ENCODE results near the gene RYR3. TPM values are rescaled to one million over a fixed set of nuclear protein-coding genes. Genes with fewer than 3 reads are reported as not detected.

RYR3 gene
- total and polyA plus RNA-seq, 10 of the 15 experiments (the other 5 are each of a cell fraction or from before 2014, with no cell fraction given): under 0.01 to 0.44 (median 0.16) TPM; not detected in 5

GRCh38 chr15:33693166-33693800 lies 382.5 kb downstream of the RYR3 start (continued):
- TF ChIP-seq ZBTB4 (CRISPR knock-in tag; IDR thresholded peaks at IDR 0.05) (no peak), MTA2 (IDR thresholded peaks at IDR 0.05; ENCODE audit: low read depth) (no peak), CREB1 (IDR thresholded peaks at IDR 0.05; ENCODE audit: low read depth) (no peak)

- Histone ChIP-seq H3K4me2 (ENCODE audit: control insufficient read depth, insufficient read depth) (no peak overlapping the region), H3K27me3 (replicated peaks in 1 of 2; ENCODE audit: control insufficient read depth in 2 of 2, insufficient read depth in 2 of 2, low read length in 1 of 2) (peaks cover 0 to 2% of the 10 kb centered on the region in 2 experiments; a peak in 2 of 4 replicates), H3K79me2 (ENCODE audit: control insufficient read depth, insufficient read depth, low read length) (no peaks in the 10 kb centered on the region), H2AFZ (ENCODE audit: control insufficient read depth, low read depth, low read length) (no peak overlapping the region), H3K4me3 (no peak overlapping the region), H3K36me3 (ENCODE audit: control insufficient read depth in 2 of 2, insufficient read depth in 2 of 2, low read length in 1 of 2) (no peaks in the 10 kb centered on the region), H3K27ac (ENCODE audit: control insufficient read depth, insufficient read depth) (no peak overlapping the region), H3K9ac (ENCODE audit: control insufficient read depth, insufficient read depth, low read length) (no peak overlapping the region), H3K9me3 (replicated peaks; ENCODE audit: control insufficient read depth, insufficient read depth, low read length) (no peaks in the 10 kb centered on the region), H3K4me1 (ENCODE audit: control insufficient read depth, insufficient read depth, low read length) (no peaks in the 10 kb centered on the region), H4K20me1 (ENCODE audit: control insufficient read depth, insufficient read depth) (no peaks in the 10 kb centered on the region)
- DNase-seq (ENCODE audit: low read depth, low spot score): no peak
- intact Hi-C loops (cut with micrococcal nuclease; ENCODE audit: unreplicated experiment): no loop called here
- POLR2A ChIA-PET: no interaction called here
- RAD21 ChIA-PET (ENCODE audit: unreplicated experiment): interaction anchor here (2.0 kb wide), 1 partner anchor 405 kb away, joined by 7 read pairs; no protein-coding TSS in a partner anchor
- CTCF ChIA-PET: no interaction called here
- no peak for ATAC-seq
- WGBS (ENCODE audit: insufficient coverage, insufficient replicate concordance, low lambda C conversion rate, missing lambda C conversion rate): 30% methylated on average over 6 of the region's 6 CpGs
- no peak for FAIRE-seq
- in situ Hi-C loops (cut with MboI): loop anchor here (10.0 kb wide), 2 partner anchors 403 to 613 kb away; no protein-coding TSS in a partner anchor
- no TSS peak for BruUV-seq (replicated peaks)
- SMC1A ChIA-PET (ENCODE audit: uncharacterized antibody, unreplicated experiment): interaction anchor here (1.6 kb wide), 2 partner anchors 403 to 406 kb away, joined by 7 to 8 read pairs; no protein-coding TSS in a partner anchor
- TF ChIP-seq, protein P1, sequence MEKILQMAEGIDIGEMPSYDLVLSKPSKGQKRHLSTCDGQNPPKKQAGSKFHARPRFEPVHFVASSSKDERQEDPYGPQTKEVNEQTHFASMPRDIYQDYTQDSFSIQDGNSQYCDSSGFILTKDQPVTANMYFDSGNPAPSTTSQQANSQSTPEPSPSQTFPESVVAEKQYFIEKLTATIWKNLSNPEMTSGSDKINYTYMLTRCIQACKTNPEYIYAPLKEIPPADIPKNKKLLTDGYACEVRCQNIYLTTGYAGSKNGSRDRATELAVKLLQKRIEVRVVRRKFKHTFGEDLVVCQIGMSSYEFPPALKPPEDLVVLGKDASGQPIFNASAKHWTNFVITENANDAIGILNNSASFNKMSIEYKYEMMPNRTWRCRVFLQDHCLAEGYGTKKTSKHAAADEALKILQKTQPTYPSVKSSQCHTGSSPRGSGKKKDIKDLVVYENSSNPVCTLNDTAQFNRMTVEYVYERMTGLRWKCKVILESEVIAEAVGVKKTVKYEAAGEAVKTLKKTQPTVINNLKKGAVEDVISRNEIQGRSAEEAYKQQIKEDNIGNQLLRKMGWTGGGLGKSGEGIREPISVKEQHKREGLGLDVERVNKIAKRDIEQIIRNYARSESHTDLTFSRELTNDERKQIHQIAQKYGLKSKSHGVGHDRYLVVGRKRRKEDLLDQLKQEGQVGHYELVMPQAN (conservative IDR thresholded peaks at IDR 0.05): no peak
- no peak for TF ChIP-seq SMAD1 (IDR thresholded peaks at IDR 0.05; ENCODE audit: low read depth, partially characterized antibody)
- TF ChIP-seq, protein P2, sequence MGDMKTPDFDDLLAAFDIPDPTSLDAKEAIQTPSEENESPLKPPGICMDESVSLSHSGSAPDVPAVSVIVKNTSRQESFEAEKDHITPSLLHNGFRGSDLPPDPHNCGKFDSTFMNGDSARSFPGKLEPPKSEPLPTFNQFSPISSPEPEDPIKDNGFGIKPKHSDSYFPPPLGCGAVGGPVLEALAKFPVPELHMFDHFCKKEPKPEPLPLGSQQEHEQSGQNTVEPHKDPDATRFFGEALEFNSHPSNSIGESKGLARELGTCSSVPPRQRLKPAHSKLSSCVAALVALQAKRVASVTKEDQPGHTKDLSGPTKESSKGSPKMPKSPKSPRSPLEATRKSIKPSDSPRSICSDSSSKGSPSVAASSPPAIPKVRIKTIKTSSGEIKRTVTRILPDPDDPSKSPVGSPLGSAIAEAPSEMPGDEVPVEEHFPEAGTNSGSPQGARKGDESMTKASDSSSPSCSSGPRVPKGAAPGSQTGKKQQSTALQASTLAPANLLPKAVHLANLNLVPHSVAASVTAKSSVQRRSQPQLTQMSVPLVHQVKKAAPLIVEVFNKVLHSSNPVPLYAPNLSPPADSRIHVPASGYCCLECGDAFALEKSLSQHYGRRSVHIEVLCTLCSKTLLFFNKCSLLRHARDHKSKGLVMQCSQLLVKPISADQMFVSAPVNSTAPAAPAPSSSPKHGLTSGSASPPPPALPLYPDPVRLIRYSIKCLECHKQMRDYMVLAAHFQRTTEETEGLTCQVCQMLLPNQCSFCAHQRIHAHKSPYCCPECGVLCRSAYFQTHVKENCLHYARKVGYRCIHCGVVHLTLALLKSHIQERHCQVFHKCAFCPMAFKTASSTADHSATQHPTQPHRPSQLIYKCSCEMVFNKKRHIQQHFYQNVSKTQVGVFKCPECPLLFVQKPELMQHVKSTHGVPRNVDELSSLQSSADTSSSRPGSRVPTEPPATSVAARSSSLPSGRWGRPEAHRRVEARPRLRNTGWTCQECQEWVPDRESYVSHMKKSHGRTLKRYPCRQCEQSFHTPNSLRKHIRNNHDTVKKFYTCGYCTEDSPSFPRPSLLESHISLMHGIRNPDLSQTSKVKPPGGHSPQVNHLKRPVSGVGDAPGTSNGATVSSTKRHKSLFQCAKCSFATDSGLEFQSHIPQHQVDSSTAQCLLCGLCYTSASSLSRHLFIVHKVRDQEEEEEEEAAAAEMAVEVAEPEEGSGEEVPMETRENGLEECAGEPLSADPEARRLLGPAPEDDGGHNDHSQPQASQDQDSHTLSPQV (IDR thresholded peaks at IDR 0.05): no peak
- TF ChIP-seq MAX (IDR thresholded peaks at IDR 0.05; ENCODE audit: low read depth, low read length): no peak
- TF ChIP-seq, protein P3, sequence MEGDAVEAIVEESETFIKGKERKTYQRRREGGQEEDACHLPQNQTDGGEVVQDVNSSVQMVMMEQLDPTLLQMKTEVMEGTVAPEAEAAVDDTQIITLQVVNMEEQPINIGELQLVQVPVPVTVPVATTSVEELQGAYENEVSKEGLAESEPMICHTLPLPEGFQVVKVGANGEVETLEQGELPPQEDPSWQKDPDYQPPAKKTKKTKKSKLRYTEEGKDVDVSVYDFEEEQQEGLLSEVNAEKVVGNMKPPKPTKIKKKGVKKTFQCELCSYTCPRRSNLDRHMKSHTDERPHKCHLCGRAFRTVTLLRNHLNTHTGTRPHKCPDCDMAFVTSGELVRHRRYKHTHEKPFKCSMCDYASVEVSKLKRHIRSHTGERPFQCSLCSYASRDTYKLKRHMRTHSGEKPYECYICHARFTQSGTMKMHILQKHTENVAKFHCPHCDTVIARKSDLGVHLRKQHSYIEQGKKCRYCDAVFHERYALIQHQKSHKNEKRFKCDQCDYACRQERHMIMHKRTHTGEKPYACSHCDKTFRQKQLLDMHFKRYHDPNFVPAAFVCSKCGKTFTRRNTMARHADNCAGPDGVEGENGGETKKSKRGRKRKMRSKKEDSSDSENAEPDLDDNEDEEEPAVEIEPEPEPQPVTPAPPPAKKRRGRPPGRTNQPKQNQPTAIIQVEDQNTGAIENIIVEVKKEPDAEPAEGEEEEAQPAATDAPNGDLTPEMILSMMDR (IDR thresholded peaks at IDR 0.05 in 2 of 3, conservative IDR thresholded peaks at IDR 0.05 in 1 of 3; ENCODE audit: control insufficient read depth in 2 of 3, extremely low read depth in 1 of 3, insufficient read depth in 1 of 3, low read depth in 3 of 3, low read length in 3 of 3): no peak
Observed at GRCh38 chr15:33698126-33698525, 387.4 kb downstream of the RYR3 start.
